Gastroesophageal sphincter (tissue), 4 donors: ENCODE measurements around the gene VWCE. TPM values are rescaled to one million over a fixed set of nuclear protein-coding genes. Genes with fewer than 3 reads are reported as not detected.

Experiments used
- ATAC-seq: fragments of 150-250 bp; one replicate; pipeline ENCODE4 v1.9.1; 2016; ENCODE audit warnings: mild to moderate bottlenecking, moderate library complexity
- H3K27ac ChIP-seq, 4 donors: fragments of 200-600 bp; sonication (generic) in 3 of 4; 1 replicate in 3 of 4; 2 replicates in 1 of 4; pipeline ENCODE4 v1.5.1; 2016 to 2019
- H3K27me3 ChIP-seq: fragments of 200-600 bp; sonication (generic); one replicate; pipeline ENCODE4 v1.5.1; 2019
- H3K36me3 ChIP-seq, 2 donors: fragments of 200-600 bp; sonication (generic); one replicate each; pipeline ENCODE4 v1.5.1; 2019; ENCODE audit warnings: control low read depth in 1 of 2
- H3K4me1 ChIP-seq, 3 donors: fragments of 200-600 bp; sonication (generic); 1 replicate in 2 of 3; 2 replicates in 1 of 3; pipeline ENCODE4 v1.5.1; 2016 to 2019; ENCODE audit warnings: control low read depth in 2 of 3
- H3K4me3 ChIP-seq, 2 donors: fragments of 200-600 bp; sonication (generic); one replicate each; pipeline ENCODE4 v1.5.1; 2019; ENCODE audit warnings: mild to moderate bottlenecking in 1 of 2, moderate library complexity in 1 of 2
- H3K9me3 ChIP-seq, 3 donors: fragments of 200-600 bp; sonication (generic); one replicate each; pipeline ENCODE4 v1.5.1; 2017 to 2019; ENCODE audit warnings: control low read depth in 2 of 3
- EP300 ChIP-seq: sonication (generic); formaldehyde crosslinking; IDR thresholded peaks from one replicate; pipeline ENCODE4 v1.6.1; 2017; ENCODE audit warnings: antibody characterized with exemption, mild to moderate bottlenecking
- POLR2A ChIP-seq, 2 donors: fragments of 450-650 bp; IDR thresholded peaks; one replicate each; pipeline ENCODE4 v1.6.1; 2017; ENCODE audit warnings: antibody characterized with exemption in 2 of 2, mild to moderate bottlenecking in 2 of 2, moderate library complexity in 1 of 2
- POLR2AphosphoS5 ChIP-seq: sonication (generic); formaldehyde crosslinking; IDR thresholded peaks from one replicate; pipeline ENCODE4 v1.6.1; 2017; ENCODE audit warnings: antibody characterized with exemption
- WGBS, 2 donors: methylation state at CpG; one replicate each; pipeline ENCODE4 v1.1.5; 2018; ENCODE audit warnings: low coverage in 1 of 2; 5-methylcytosine and 5-hydroxymethylcytosine counted together
- total RNA-seq, 4 donors: library from RNA; depleted of rRNA; stranded (reverse); fragments of >200 nt; gene quantifications; one replicate each; pipeline ENCODE4 v1.1.0, GENCODE V29; 2016
- TF ChIP-seq, protein P1 (sequence below), 4 experiments: fragments of 200-600 bp in 2 of 4; fragments of 450-650 bp in 2 of 4; sonication (generic) in 1 of 4; IDR thresholded peaks; one replicate each; pipeline ENCODE4 v1.5.1; 2017 to 2019; ENCODE audit warnings: antibody characterized with exemption in 4 of 4, mild to moderate bottlenecking in 2 of 4, moderate library complexity in 2 of 4

The VWCE gene
- total RNA-seq, 4 donors from 2014 or later, result 0.78 to 1.0 (median 0.94) TPM; not detected in 1

GRCh38 chr11:61340979-61341378, 45.9 kb upstream of the VWCE start:
- TF ChIP-seq POLR2AphosphoS5 (no peak), POLR2A (IDR thresholded peaks at IDR 0.05) (no peak), EP300 (no peak)
- TF ChIP-seq, protein P1, sequence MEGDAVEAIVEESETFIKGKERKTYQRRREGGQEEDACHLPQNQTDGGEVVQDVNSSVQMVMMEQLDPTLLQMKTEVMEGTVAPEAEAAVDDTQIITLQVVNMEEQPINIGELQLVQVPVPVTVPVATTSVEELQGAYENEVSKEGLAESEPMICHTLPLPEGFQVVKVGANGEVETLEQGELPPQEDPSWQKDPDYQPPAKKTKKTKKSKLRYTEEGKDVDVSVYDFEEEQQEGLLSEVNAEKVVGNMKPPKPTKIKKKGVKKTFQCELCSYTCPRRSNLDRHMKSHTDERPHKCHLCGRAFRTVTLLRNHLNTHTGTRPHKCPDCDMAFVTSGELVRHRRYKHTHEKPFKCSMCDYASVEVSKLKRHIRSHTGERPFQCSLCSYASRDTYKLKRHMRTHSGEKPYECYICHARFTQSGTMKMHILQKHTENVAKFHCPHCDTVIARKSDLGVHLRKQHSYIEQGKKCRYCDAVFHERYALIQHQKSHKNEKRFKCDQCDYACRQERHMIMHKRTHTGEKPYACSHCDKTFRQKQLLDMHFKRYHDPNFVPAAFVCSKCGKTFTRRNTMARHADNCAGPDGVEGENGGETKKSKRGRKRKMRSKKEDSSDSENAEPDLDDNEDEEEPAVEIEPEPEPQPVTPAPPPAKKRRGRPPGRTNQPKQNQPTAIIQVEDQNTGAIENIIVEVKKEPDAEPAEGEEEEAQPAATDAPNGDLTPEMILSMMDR (IDR thresholded peaks at IDR 0.05), result no peak
- Histone ChIP-seq H3K27ac (no peak overlapping the region), H3K27me3 (no peaks in the 10 kb centered on the region), H3K9me3 (no peaks in the 10 kb centered on the region), H3K36me3 (peaks cover 0 to 59% of the 10 kb centered on the region in 2 donors), H3K4me1 (peaks cover 0 to 9% (median 0%) of the 10 kb centered on the region in 3 donors), H3K4me3 (no peak overlapping the region)
- 92 to 100% methylated on average over 2 of the region's 2 CpGs for WGBS, 2 donors
- no peak for ATAC-seq

DNA sequence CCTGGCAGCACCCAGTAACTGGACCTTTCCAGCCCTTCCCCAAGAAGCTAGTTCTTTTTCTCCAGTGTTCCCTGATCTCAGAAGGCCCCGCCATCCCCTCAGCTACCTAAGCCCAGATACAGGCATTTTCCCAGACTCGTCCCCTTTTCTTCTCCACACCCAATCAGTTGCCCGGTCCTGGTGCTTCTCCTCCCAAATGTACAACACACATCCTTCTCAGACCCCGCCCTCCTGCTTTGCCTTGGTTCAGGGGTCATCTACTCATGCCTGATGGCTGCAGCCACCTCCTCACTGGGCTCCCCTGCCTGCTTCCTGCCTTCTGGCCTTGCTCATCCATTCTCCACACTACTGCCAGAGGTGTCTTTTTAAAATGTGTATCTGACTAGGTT, 44.4 kb upstream of the VWCE start:
- no peak for TF ChIP-seq POLR2AphosphoS5
- TF ChIP-seq, protein P1 (IDR thresholded peaks at IDR 0.05), result no peak
- no peak for TF ChIP-seq EP300
- TF ChIP-seq POLR2A (IDR thresholded peaks at IDR 0.05), result no peak
- WGBS, 2 donors, result 62 to 93% methylated on average over 3 of the region's 4 CpGs

GRCh38 chr11:61338783-61339489, 43.8 kb upstream of the VWCE start:
- Histone ChIP-seq H3K27ac (no peak overlapping the region), H3K27me3 (no peaks in the 10 kb centered on the region), H3K36me3 (peaks cover 0 to 49% of the 10 kb centered on the region in 2 donors), H3K4me3 (no peak overlapping the region), H3K9me3 (no peaks in the 10 kb centered on the region), H3K4me1 (peaks cover 0 to 25% (median 0%) of the 10 kb centered on the region in 3 donors)
- WGBS, 2 donors, result 97 to 100% methylated on average over 1 to 5 of the region's 26 CpGs
- TF ChIP-seq, protein P1 (IDR thresholded peaks at IDR 0.05), result no peak
- no peak for TF ChIP-seq EP300
- no peak for TF ChIP-seq POLR2AphosphoS5
- no peak for TF ChIP-seq POLR2A (IDR thresholded peaks at IDR 0.05)
- ATAC-seq, result no peak

More for the DNA sequence above, 44.4 kb upstream of the VWCE start:
- Histone ChIP-seq H3K4me1 (peaks cover 0 to 21% (median 0%) of the 10 kb centered on the region in 3 donors), H3K27ac (no peak overlapping the region), H3K36me3 (peaks cover 0 to 51% of the 10 kb centered on the region in 2 donors), H3K9me3 (no peaks in the 10 kb centered on the region), H3K27me3 (no peaks in the 10 kb centered on the region), H3K4me3 (no peak overlapping the region)
- ATAC-seq, result no peak

DNA sequence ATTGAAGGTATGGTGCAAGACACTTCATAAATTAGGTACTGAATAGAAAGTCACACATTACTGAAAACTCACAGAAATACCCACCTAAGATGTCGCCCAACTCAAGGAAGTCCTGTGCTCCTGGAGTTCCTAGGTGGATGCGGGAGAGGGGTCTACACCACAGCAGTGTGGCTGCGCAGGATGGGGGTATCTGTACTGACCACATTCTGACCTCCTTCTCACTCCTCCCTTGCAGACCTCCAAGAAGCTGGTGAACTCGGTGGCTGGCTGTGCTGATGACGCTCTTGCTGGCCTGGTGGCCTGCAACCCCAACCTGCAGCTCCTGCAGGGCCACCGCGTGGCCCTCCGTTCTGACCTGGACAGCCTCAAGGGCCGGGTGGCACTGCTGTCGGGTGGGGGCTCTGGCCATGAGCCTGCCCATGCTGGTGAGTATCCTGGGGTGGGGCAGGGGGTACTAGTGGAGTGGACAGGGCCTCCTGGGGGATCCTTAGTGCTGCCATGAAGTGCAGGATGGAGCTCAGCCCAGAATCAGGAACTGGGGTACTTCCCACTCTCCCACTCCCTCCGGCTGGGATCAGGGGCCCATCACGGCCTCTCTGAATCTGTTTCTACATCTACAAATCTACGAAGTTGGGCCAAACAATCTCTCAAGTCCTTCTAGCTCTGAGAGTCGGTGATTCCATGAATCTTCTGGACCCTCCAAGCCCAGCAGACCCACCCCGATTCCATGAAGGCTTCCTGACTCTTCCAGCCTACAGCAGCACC, 42.8 kb upstream of the VWCE start:
- no peak overlapping the region for H3K27ac ChIP-seq
- ATAC-seq, result no peak
- TF ChIP-seq, protein P1 (IDR thresholded peaks at IDR 0.05), result no peak
- TF ChIP-seq EP300 (no peak), POLR2AphosphoS5 (no peak), POLR2A (IDR thresholded peaks at IDR 0.05) (no peak)
- no peaks in the 10 kb centered on the region for H3K27me3 ChIP-seq
- H3K4me1 ChIP-seq, result peaks cover 0 to 31% (median 3%) of the 10 kb centered on the region in 3 donors
- H3K4me3 ChIP-seq, result no peak overlapping the region
- H3K9me3 ChIP-seq, result no peaks in the 10 kb centered on the region
- 89 to 100% methylated on average over 1 to 6 of the region's 15 CpGs for WGBS, 2 donors
- peaks cover 0 to 39% of the 10 kb centered on the region in 2 donors for H3K36me3 ChIP-seq
